ENCODE results near the gene HPSE2.
"Not testable (repeated sequence)": the region's sequence is repeated elsewhere in the genome, so short reads cannot be mapped to it uniquely, and the experiment has no call there.

HPSE2 gene

GRCh38 chr10:99143651-99144050 lies 92.0 kb downstream of the HPSE2 start:
- no peak for DNase-seq

- DNase-seq, result no peak
Measured at GRCh38 chr10:99143011-99143410, 92.6 kb downstream of the HPSE2 start.

- not testable (repeated sequence) for DNase-seq
Measured at GRCh38 chr10:99132897-99133296, 102.8 kb downstream of the HPSE2 start.

- DNase-seq, result no peak
Measured at GRCh38 chr10:99125879-99126278, 109.8 kb downstream of the HPSE2 start.

- no peak for DNase-seq
Measured at GRCh38 chr10:99124376-99124775, 111.3 kb downstream of the HPSE2 start.

GRCh38 chr10:99123851-99124250 lies 111.8 kb downstream of the HPSE2 start:
- no peak for DNase-seq

GRCh38 chr10:99123336-99123735 lies 112.3 kb downstream of the HPSE2 start:
- DNase-seq, result no peak

- DNase-seq, result no peak
Measured at GRCh38 chr10:99119258-99119748, 116.3 kb downstream of the HPSE2 start.

- no peak for DNase-seq
Measured at GRCh38 chr10:99115703-99116102, 119.9 kb downstream of the HPSE2 start.

GRCh38 chr10:99085358-99085757 lies 150.3 kb downstream of the HPSE2 start:
- no peak for DNase-seq

- no peak for DNase-seq
Measured at GRCh38 chr10:99084161-99084560, 151.5 kb downstream of the HPSE2 start.

GRCh38 chr10:99080275-99080945 lies 155.2 kb downstream of the HPSE2 start:
- DNase-seq, result no peak

- DNase-seq, result no peak
Measured at GRCh38 chr10:99062591-99062990, 173.1 kb downstream of the HPSE2 start.

GRCh38 chr10:99058762-99059161 lies 176.9 kb downstream of the HPSE2 start:
- no peak for DNase-seq

GRCh38 chr10:99057936-99058690 lies 177.5 kb downstream of the HPSE2 start:
- no peak for DNase-seq

- no peak for DNase-seq
Measured at GRCh38 chr10:99045671-99046070, 190.0 kb downstream of the HPSE2 start.

GRCh38 chr10:99042051-99042771 lies 193.4 kb downstream of the HPSE2 start:
- DNase-seq, result no peak

- no peak for DNase-seq
Measured at GRCh38 chr10:99041468-99041867, 194.2 kb downstream of the HPSE2 start.

- no peak for DNase-seq
Measured at GRCh38 chr10:99013885-99014284, 221.8 kb downstream of the HPSE2 start.

- DNase-seq, result no peak
Measured at GRCh38 chr10:99010286-99010685, 225.4 kb downstream of the HPSE2 start.

GRCh38 chr10:99008054-99008453 lies 227.6 kb downstream of the HPSE2 start:
- DNase-seq, result no peak

GRCh38 chr10:99007457-99007856 lies 228.2 kb downstream of the HPSE2 start:
- DNase-seq, result no peak

- DNase-seq, result no peak
Measured at GRCh38 chr10:99005254-99005653, 230.4 kb downstream of the HPSE2 start.

GRCh38 chr10:99004738-99005137 lies 230.9 kb downstream of the HPSE2 start:
- no peak for DNase-seq

Data from SHP77 (cell line).